Lung (tissue), 12 donors: ENCODE results near the gene SPATC1L. TPM values are rescaled to one million over a fixed set of nuclear protein-coding genes. Genes with fewer than 3 reads are reported as not detected.

Experiments
- ATAC-seq: fragments of 200-7000 bp; cut with Tn5 transposase; one replicate; pipeline ENCODE4 v1.9.1; 2020; ENCODE audit warnings: moderate number of reproducible peaks; ENCODE audit not compliant: insufficient read depth, low FRiP score
- DNase-seq, 3 donors: peaks; one replicate each; pipeline ENCODE4 v3.0.0-alpha.2; 2013 to 2017
- H3K27ac ChIP-seq, 2 donors: one replicate each; pipeline ENCODE4 v1.5.1; 2013; ENCODE audit warnings: mild to moderate bottlenecking in 2 of 2, moderate library complexity in 2 of 2, control low read depth in 1 of 2, inconsistent platforms in 1 of 2, low read depth in 1 of 2, low read length in 1 of 2
- H3K27me3 ChIP-seq, 3 donors: one replicate each; pipeline ENCODE4 v1.5.1; 2013; ENCODE audit warnings: low read length in 2 of 3; ENCODE audit not compliant: control insufficient read depth in 3 of 3, insufficient read depth in 3 of 3
- H3K36me3 ChIP-seq, 4 donors: one replicate each; pipeline ENCODE4 v1.5.1; 2013; ENCODE audit warnings: low read length in 4 of 4, mild to moderate bottlenecking in 1 of 4, moderate library complexity in 1 of 4; ENCODE audit not compliant: control insufficient read depth in 4 of 4, insufficient read depth in 4 of 4
- H3K4me1 ChIP-seq, 5 donors: one replicate each; pipeline ENCODE4 v1.5.1; 2013; ENCODE audit warnings: low read length in 5 of 5, mild to moderate bottlenecking in 2 of 5, moderate library complexity in 1 of 5; ENCODE audit not compliant: control insufficient read depth in 5 of 5, insufficient read depth in 5 of 5
- H3K4me3 ChIP-seq: one replicate; pipeline ENCODE4 v1.5.1; 2013; ENCODE audit warnings: mild to moderate bottlenecking, control low read depth, moderate library complexity
- H3K9ac ChIP-seq, 2 donors: one replicate each; pipeline ENCODE4 v1.5.1; 2013; ENCODE audit warnings: low read length in 2 of 2, control low read depth in 1 of 2; ENCODE audit not compliant: insufficient read depth in 1 of 2
- H3K9me3 ChIP-seq, 4 donors: one replicate each; pipeline ENCODE4 v1.5.1; 2013; ENCODE audit warnings: low read length in 3 of 4, mild to moderate bottlenecking in 1 of 4, moderate library complexity in 1 of 4; ENCODE audit not compliant: control insufficient read depth in 4 of 4, insufficient read depth in 3 of 4
- CTCF ChIP-seq: IDR thresholded peaks from 2 replicates; pipeline ENCODE4 v1.5.1; 2012; ENCODE audit warnings: mild to moderate bottlenecking; ENCODE audit errors: control extremely low read depth, extremely low read depth
- WGBS, 2 donors: extraction: QIAGEN DNeasy Blood & Tissue Kit; methylation state at CpG; one replicate each; pipeline ENCODE4 v1.1.7; 2013; 5-methylcytosine and 5-hydroxymethylcytosine counted together
- polyA plus RNA-seq, 2 donors: library from polyadenylated mRNA; stranded (reverse); fragments of 200-250 nt; gene quantifications; one replicate each; pipeline ENCODE4 v1.2.1, GENCODE V29; 2013
- total RNA-seq, 2 donors: library from RNA; depleted of rRNA in 1 of 2; stranded (reverse); fragments of >200 nt in 1 of 2; gene quantifications; one replicate each; pipeline ENCODE4 v1.2.1, GENCODE V29; 2014 to 2021
- donor health status: control.
- donor health status: control.
- donor health status: Bipolar disorder and iron deficiency.
- donor health status: healthy.
- donor health status: DM: yes; HTN: yes; CAD: no.

Gene SPATC1L
- total and polyA plus RNA-seq, 4 donors = 6.6 to 15.6 (median 11.0) TPM

- no peak overlapping the region for H3K4me3 ChIP-seq
- peaks cover 2 to 84% (median 12%) of the 10 kb centered on the region in 4 donors for H3K36me3 ChIP-seq
- peaks cover 0 to 1% (median 0%) of the 10 kb centered on the region in 4 donors for H3K9me3 ChIP-seq
- ATAC-seq (no peak), DNase-seq (no peak)
- WGBS, 2 donors = 93 to 97% methylated on average over 16 of the region's 16 CpGs
- H3K27me3 ChIP-seq = no peaks in the 10 kb centered on the region
- H3K9ac ChIP-seq = no peak overlapping the region
- no peak overlapping the region for H3K27ac ChIP-seq
- peaks cover 0 to 13% (median 5%) of the 10 kb centered on the region in 5 donors for H3K4me1 ChIP-seq
- no peak for TF ChIP-seq CTCF
Observed at GRCh38 chr21:46216132-46216747, 32.0 kb upstream of the SPATC1L start.

GRCh38 chr21:46215436-46216131 is 31.3 kb upstream of the SPATC1L start:
- H3K27me3 ChIP-seq = no peaks in the 10 kb centered on the region
- WGBS, 2 donors = 90 to 92% methylated on average over 19 to 20 of the region's 20 CpGs
- H3K9me3 ChIP-seq = peaks cover 0 to 1% (median 0%) of the 10 kb centered on the region in 4 donors
- peaks cover 2 to 80% (median 12%) of the 10 kb centered on the region in 4 donors for H3K36me3 ChIP-seq
- DNase-seq (no peak), ATAC-seq (no peak)
- no peak overlapping the region for H3K4me3 ChIP-seq
- H3K9ac ChIP-seq = no peak overlapping the region
- no peak overlapping the region for H3K27ac ChIP-seq
- TF ChIP-seq CTCF = no peak
- H3K4me1 ChIP-seq = peaks cover 0 to 13% (median 3%) of the 10 kb centered on the region in 5 donors

- Histone ChIP-seq H3K36me3 (peaks cover 4 to 77% (median 12%) of the 10 kb centered on the region in 4 donors), H3K4me1 (peaks cover 0 to 7% (median 0%) of the 10 kb centered on the region in 5 donors), H3K9me3 (peaks cover 0 to 1% (median 0%) of the 10 kb centered on the region in 4 donors), H3K9ac (no peak overlapping the region), H3K4me3 (no peak overlapping the region), H3K27me3 (no peaks in the 10 kb centered on the region), H3K27ac (no peak overlapping the region)
- DNase-seq = no peak
- no peak for ATAC-seq
- TF ChIP-seq CTCF = no peak
- 95 to 97% methylated on average over 27 of the region's 27 CpGs for WGBS, 2 donors
Observed at GRCh38 chr21:46214478-46215340, 30.4 kb upstream of the SPATC1L start.
